ENCODE data around the gene RAB20. TPM values are rescaled to one million over a fixed set of nuclear protein-coding genes. Genes with fewer than 3 reads are reported as not detected.

The RAB20 gene
- total RNA-seq, 1 donor from 2014 or later = 2.6 TPM

- Histone ChIP-seq H3K27me3 (ENCODE audit: insufficient read depth, low read length) (peaks cover 17% of the 10 kb centered on the region), H3K9me3 (ENCODE audit: insufficient read depth, low read depth, low read length) (no peaks in the 10 kb centered on the region), H3K27ac (ENCODE audit: low read depth, low read length) (no peak overlapping the region), H3K36me3 (ENCODE audit: insufficient read depth, low read length) (no peaks in the 10 kb centered on the region), H2AFZ (ENCODE audit: low read depth, low read length) (no peak overlapping the region), H3K4me2 (ENCODE audit: low read length) (no peak overlapping the region), H3K4me1 (ENCODE audit: insufficient read depth, low read length) (no peaks in the 10 kb centered on the region), H3K4me3 (ENCODE audit: insufficient read depth, low read depth, low read length) (no peak overlapping the region), H4K20me1 (ENCODE audit: insufficient read depth, low read length) (no peaks in the 10 kb centered on the region), H3K9ac (ENCODE audit: low read length) (no peak overlapping the region), H3K79me2 (ENCODE audit: insufficient read depth, low read length) (no peaks in the 10 kb centered on the region)
- peaks cover 34% of the 10 kb centered on the region for H3K27me3 Mint-ChIP-seq (ENCODE audit: low read depth, unreplicated experiment)
- peaks cover 6% of the 10 kb centered on the region for H3K4me1 Mint-ChIP-seq (ENCODE audit: low read depth, unreplicated experiment)
- TF ChIP-seq CTCF (IDR thresholded peaks at IDR 0.05; ENCODE audit: insufficient read depth, low read depth, low read length) = no peak
- no peak for TF ChIP-seq EZH2 (IDR thresholded peaks at IDR 0.05; ENCODE audit: insufficient read depth, low read length)
- H3K27ac Mint-ChIP-seq (ENCODE audit: unreplicated experiment) = no peak overlapping the region
- H3K36me3 Mint-ChIP-seq (ENCODE audit: low read depth, unreplicated experiment) = peaks cover 2% of the 10 kb centered on the region
- no peak overlapping the region for H3K4me3 Mint-ChIP-seq (ENCODE audit: unreplicated experiment)
- H3K9me3 Mint-ChIP-seq (ENCODE audit: unreplicated experiment) = peaks cover 3% of the 10 kb centered on the region
- FAIRE-seq (no peak), DNase-seq (ENCODE audit: low read depth) (no peak)
Observed at GRCh38 chr13:110574161-110574560, 12.6 kb upstream of the RAB20 start.

DNA sequence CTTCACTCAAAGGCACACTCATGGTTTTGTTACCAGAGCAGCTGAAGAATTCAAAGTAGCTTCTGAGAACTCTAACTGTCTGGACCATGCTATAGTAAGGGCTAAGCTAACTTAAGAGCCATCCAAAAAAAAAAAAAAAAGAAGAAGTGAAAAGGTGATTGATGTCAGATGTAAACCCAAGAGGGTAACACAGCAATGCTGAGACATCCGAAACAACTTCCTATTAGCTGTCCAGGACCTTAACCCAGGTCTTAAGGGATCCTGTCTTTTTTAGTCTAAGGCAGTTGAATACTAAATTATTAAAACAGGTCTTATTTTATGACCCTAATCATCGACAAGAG lies 11.2 kb upstream of the RAB20 start:
- H3K9me3 ChIP-seq (ENCODE audit: insufficient read depth, low read depth, low read length) = no peaks in the 10 kb centered on the region
- H3K27me3 Mint-ChIP-seq (ENCODE audit: low read depth, unreplicated experiment) = peaks cover 34% of the 10 kb centered on the region
- DNase-seq (ENCODE audit: low read depth) = no peak

More for the DNA sequence above, 11.2 kb upstream of the RAB20 start:
- H3K9me3 Mint-ChIP-seq (ENCODE audit: unreplicated experiment) = peaks cover 3% of the 10 kb centered on the region
- no peak for FAIRE-seq
- Histone ChIP-seq H3K4me3 (ENCODE audit: insufficient read depth, low read depth, low read length) (no peak overlapping the region), H3K4me1 (ENCODE audit: insufficient read depth, low read length) (no peaks in the 10 kb centered on the region), H3K79me2 (ENCODE audit: insufficient read depth, low read length) (no peaks in the 10 kb centered on the region), H3K27me3 (ENCODE audit: insufficient read depth, low read length) (peaks cover 17% of the 10 kb centered on the region), H3K9ac (ENCODE audit: low read length) (no peak overlapping the region), H3K4me2 (ENCODE audit: low read length) (no peak overlapping the region), H2AFZ (ENCODE audit: low read depth, low read length) (no peak overlapping the region), H3K27ac (ENCODE audit: low read depth, low read length) (no peak overlapping the region), H3K36me3 (ENCODE audit: insufficient read depth, low read length) (no peaks in the 10 kb centered on the region), H4K20me1 (ENCODE audit: insufficient read depth, low read length) (no peaks in the 10 kb centered on the region)
- TF ChIP-seq CTCF (IDR thresholded peaks at IDR 0.05; ENCODE audit: insufficient read depth, low read depth, low read length) = no peak
- TF ChIP-seq EZH2 (IDR thresholded peaks at IDR 0.05; ENCODE audit: insufficient read depth, low read length) = no peak
- no peak overlapping the region for H3K4me3 Mint-ChIP-seq (ENCODE audit: unreplicated experiment)
- H3K36me3 Mint-ChIP-seq (ENCODE audit: low read depth, unreplicated experiment) = peaks cover 2% of the 10 kb centered on the region
- peaks cover 6% of the 10 kb centered on the region for H3K4me1 Mint-ChIP-seq (ENCODE audit: low read depth, unreplicated experiment)
- H3K27ac Mint-ChIP-seq (ENCODE audit: unreplicated experiment) = no peak overlapping the region

All from astrocyte (in vitro differentiated cells and primary cell).